NCI-H1417 (cell line): ENCODE data around the gene FILIP1L.
A peak's percentile ranks its signal among the peaks of the same experiment; 100 is the strongest.

Source experiments
- DNase-seq, 3 experiments: peaks; one replicate each; lab custom pipeline; 2025; lab: John Stamatoyannopoulos, UW

FILIP1L gene

GRCh38 chr3:99867594-99868310, 246.5 kb downstream of the FILIP1L start:
- DNase-seq = peak in 1 of 3 experiments; percentile 9

- peak in 2 of 3 experiments; percentile 68 to 72 for DNase-seq
These were observed 248.0 kb downstream of the FILIP1L start for GRCh38 chr3:99866261-99866761.

- no peak for DNase-seq
These were observed 249.0 kb downstream of the FILIP1L start for GRCh38 chr3:99865321-99865720.

- DNase-seq = no peak
These were observed 250.0 kb downstream of the FILIP1L start for GRCh38 chr3:99864289-99864688.

- no peak for DNase-seq
These were observed 250.7 kb downstream of the FILIP1L start for GRCh38 chr3:99863588-99863987.

- DNase-seq = no peak
These were observed 251.3 kb downstream of the FILIP1L start for GRCh38 chr3:99863002-99863401.

- DNase-seq = no peak
These were observed 252.1 kb downstream of the FILIP1L start for GRCh38 chr3:99862208-99862607.

- DNase-seq = no peak
These were observed 253.1 kb downstream of the FILIP1L start for GRCh38 chr3:99861216-99861615.

- no peak for DNase-seq
These were observed 254.5 kb downstream of the FILIP1L start for GRCh38 chr3:99859825-99860224.

GRCh38 chr3:99858469-99858868, 255.8 kb downstream of the FILIP1L start:
- no peak for DNase-seq

GRCh38 chr3:99857278-99857677, 257.0 kb downstream of the FILIP1L start:
- no peak for DNase-seq

- no peak for DNase-seq
These were observed 257.7 kb downstream of the FILIP1L start for GRCh38 chr3:99856437-99857220.

- no peak for DNase-seq
These were observed 258.4 kb downstream of the FILIP1L start for GRCh38 chr3:99855900-99856299.

- peak in 2 of 3 experiments; percentile 12 to 45 for DNase-seq
These were observed 259.5 kb downstream of the FILIP1L start for GRCh38 chr3:99854756-99855298.

- DNase-seq = no peak
These were observed 261.4 kb downstream of the FILIP1L start for GRCh38 chr3:99852851-99853250.

- no peak for DNase-seq
These were observed 262.3 kb downstream of the FILIP1L start for GRCh38 chr3:99851955-99852354.

- no peak for DNase-seq
These were observed 263.7 kb downstream of the FILIP1L start for GRCh38 chr3:99850608-99851007.

- DNase-seq = no peak
These were observed 265.9 kb downstream of the FILIP1L start for GRCh38 chr3:99848433-99848832.

- peak in 1 of 3 experiments; percentile 34 for DNase-seq
These were observed 267.7 kb downstream of the FILIP1L start for GRCh38 chr3:99846477-99847160.

- DNase-seq = no peak
These were observed 268.3 kb downstream of the FILIP1L start for GRCh38 chr3:99845999-99846398.

- no peak for DNase-seq
These were observed 269.0 kb downstream of the FILIP1L start for GRCh38 chr3:99845331-99845730.

GRCh38 chr3:99843590-99844258, 270.6 kb downstream of the FILIP1L start:
- DNase-seq = no peak
